RKO (cell line): Measurements from ENCODE around the gene STYK1.
A peak's percentile ranks its signal among the peaks of the same experiment; 100 is the strongest.
"Not testable (repeated sequence)": the region's sequence is repeated elsewhere in the genome, so short reads cannot be mapped to it uniquely, and the experiment has no call there.

Source experiments
- DNase-seq: peaks from one replicate; pipeline ENCODE4 v3.0.0-alpha.2; 2016; ENCODE audit warnings: low spot score

Gene STYK1

DNA sequence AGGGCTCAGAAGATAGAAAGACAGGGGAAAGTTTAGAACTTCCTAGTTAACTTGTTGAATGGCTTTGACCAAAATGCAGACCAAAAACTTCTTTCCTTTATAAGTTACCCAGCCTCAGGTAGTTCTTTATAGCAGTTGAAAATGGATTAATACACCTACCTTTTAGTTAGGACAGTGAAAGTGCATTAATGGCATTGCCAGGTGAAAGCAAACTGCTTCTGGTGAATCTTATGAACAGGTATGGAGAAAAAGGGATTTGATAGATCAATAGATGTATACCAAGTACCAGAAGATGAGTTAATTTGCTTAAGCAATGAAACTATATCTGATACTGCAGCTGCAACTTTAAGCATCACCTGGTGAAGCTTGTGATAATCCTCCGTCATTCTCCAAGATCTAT lies 14.2 kb upstream of the STYK1 start:
- no peak for DNase-seq

DNA sequence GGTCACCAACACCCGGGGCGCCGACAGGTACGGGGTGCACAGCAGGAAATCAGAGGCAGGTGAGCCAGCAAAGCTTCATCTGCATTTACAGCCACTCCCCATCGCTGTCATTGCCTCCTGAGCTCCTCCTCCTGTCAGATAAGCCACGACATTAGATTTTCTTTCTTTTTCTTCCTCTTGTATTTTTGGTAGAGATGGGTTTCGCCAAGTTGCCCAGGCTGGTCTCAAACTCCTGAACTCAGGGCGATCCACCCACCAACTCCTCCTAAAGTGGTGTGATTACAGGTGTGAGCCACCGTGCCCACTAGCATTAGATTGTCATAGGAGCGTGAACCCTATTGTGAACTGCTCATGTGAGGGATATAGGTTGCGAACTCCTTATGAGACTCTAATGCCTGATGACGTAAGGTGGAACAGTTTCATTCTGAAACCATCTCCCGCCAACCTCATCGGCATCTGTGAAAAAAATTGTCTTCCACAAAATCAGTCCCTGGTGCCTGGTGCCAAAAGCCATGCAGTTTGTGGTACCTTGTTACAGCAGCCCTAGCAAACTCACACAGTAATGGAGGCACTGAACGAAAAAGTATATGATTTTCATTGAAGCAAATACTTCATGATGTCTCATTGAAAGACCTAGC lies 1.5 kb downstream of the STYK1 start:
- DNase-seq: no peak

DNA sequence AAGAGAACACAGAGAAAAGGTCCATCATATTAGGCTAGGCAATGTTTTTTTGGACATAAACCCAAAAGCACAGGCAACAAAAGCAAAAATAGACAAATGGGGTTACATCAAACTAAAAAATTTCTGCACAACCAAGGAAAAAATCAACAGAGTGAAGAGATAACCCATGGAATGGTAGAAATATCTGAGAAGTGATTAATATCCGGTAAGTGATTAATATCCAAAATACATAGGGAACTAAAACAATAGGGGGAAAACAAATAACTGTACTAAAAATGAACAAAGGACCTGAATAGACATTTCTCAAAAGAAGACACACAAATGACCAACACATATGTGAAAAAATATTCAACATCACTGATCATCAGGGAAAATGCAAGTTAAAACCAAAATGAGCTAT lies 4.3 kb downstream of the STYK1 start:
- DNase-seq: no peak

GRCh38 chr12:10668526-10668925 lies 5.3 kb downstream of the STYK1 start:
- no peak for DNase-seq

GRCh38 chr12:10667581-10667980 lies 6.3 kb downstream of the STYK1 start:
- no peak for DNase-seq

DNA sequence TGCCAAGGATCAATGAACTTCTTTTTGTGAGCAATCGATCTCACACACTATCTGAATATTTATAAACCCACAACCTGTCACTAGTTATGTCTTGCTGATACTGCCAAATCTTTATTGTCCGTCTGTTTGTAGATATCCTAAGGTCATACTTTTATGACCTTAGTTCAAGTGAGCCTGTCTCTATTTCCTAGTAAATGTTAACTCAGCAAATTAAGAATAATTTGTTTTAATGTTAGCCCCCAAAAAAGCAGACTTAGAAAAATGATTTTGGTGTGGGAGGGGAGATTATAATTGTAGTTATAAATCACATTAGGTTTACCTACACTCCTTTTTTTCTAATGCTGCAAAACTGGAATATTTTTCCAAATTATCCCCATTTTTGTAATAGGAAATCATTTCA lies 9.4 kb downstream of the STYK1 start:
- no peak for DNase-seq

GRCh38 chr12:10663869-10664268 lies 10.0 kb downstream of the STYK1 start:
- no peak for DNase-seq

GRCh38 chr12:10661338-10661737 lies 12.5 kb downstream of the STYK1 start:
- peak; percentile 21 for DNase-seq

- DNase-seq: no peak
These were observed 19.8 kb downstream of the STYK1 start for GRCh38 chr12:10654003-10654402.

GRCh38 chr12:10652192-10652591 lies 21.7 kb downstream of the STYK1 start:
- no peak for DNase-seq

DNA sequence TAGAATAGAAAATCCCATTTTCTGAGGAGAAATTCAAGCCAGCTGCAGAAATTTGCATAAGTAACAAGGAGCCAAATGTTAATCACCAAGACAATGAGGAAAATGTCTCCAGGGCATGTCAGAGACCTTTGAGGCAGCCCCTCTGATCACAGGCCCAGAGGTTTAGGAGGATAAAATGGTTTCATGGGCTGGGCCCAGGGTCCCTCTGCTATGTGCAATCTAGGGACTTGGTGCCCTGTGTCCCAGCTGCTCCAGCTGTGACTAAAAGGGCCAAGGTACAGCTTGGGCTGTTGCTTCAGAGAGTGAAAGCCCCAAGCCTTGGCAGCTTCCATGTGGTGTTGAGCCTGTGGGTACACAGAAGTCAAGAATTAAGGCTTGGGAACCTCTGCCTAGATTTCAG lies 27.3 kb downstream of the STYK1 start:
- DNase-seq: not testable (repeated sequence)

- DNase-seq: no peak
These were observed 27.9 kb downstream of the STYK1 start for GRCh38 chr12:10645910-10646309.

DNA sequence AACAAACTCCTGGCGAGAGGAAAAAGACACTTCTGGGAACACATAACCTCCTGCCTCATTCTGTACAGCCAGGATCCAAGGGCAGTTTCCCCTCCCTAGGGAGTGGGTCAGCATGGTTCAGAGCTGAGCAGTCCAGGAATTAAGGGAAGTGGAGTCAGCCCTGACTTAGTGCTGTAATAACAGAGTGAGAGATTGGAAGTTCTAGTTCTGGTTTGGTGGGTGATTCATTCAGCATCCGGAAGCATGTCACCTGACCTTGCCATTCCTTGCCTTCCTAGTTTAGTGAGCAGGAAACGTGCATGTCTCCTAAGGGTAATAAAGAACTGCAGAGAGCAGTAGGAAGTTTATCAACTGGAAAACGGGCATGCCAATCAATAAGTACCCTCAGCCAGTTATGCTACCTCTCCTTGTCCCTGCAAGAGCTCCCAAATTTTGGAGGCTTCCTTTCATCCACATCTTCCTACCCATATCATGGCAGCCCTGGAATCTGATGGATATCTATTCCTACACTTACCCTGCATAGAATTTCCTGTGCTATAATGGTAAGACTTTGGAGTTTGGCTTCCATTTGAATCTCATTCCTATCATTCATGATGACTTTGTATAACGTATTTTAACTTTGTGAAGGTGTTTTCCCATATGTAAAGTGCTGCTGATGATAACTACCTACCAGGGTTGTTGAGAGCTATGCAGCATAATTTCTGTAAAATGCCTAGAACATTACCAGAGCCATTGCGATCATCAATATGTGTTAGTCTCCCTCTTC lies 31.9 kb downstream of the STYK1 start:
- DNase-seq: peak; percentile 61

- no peak for DNase-seq
These were observed 35.1 kb downstream of the STYK1 start for GRCh38 chr12:10638728-10639127.

GRCh38 chr12:10636611-10637010 lies 37.2 kb downstream of the STYK1 start:
- DNase-seq: no peak

GRCh38 chr12:10636124-10636523 lies 37.7 kb downstream of the STYK1 start:
- DNase-seq: no peak

- DNase-seq: no peak
These were observed 38.5 kb downstream of the STYK1 start for GRCh38 chr12:10635306-10635705.

- DNase-seq: peak; percentile 31
These were observed 39.4 kb downstream of the STYK1 start for GRCh38 chr12:10634427-10634826.

- no peak for DNase-seq
These were observed 40.3 kb downstream of the STYK1 start for GRCh38 chr12:10633541-10633940.

GRCh38 chr12:10632226-10632625 lies 41.6 kb downstream of the STYK1 start:
- DNase-seq: no peak

DNA sequence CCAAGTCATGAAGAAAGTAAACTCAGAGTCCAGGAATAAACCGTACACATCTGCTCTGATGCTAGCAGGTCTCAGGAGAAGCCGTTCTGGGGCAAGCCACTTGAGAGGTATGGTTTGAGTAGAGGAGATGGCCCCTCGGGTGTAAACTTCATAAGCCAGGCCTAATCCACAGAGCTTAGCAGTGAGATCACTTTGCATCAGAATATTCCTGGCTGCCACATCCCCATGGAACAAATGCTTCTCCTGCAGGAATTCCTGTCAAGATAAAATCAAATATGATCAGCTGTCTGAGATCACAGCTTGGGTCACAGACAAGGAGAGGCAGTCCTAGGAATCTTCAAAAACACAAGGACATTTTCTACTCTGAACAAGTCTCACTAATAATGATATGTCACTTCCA lies 49.2 kb downstream of the STYK1 start:
- DNase-seq: no peak

DNA sequence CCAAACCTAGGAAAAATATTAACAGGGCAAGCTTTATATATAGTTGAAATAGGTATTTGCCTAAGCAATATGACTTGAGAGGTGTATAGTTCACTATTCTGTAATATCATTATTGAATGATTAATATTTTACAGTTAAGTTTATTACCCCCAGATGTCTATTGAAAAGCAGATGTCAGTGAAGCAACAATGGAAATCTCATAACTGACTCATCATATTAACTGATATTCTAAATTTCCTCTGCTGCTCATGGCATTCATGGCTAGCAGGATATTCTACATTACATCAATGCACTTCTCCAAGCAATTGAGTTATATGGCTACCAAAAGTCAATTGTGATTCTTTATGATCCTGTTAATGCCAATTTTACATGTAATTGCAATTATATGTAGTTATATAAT lies 50.7 kb downstream of the STYK1 start:
- no peak for DNase-seq

DNA sequence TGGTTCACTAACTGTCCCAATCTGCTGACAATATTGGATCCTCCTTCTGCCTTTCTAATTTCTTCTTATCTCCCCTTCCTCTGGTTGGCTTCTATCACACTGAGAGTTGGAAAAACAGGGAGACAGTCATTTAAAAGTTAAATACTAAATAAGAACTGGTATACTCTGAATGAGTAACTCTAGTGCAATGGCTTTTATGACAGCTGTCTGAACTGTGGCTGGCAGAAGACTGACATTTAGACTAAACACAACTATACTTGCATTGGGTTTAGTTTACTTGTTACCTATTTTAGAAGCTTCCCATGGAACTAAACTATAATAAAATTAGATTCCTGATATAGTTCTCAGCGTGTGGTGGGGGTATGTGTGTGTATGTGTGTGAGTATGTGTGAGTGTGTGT lies 52.6 kb downstream of the STYK1 start:
- DNase-seq: no peak
